Measurements from ENCODE around the gene STX7.
"Not testable (repeated sequence)": the region's sequence is repeated elsewhere in the genome, so short reads cannot be mapped to it uniquely, and the experiment has no call there.

STX7 gene, protein sequence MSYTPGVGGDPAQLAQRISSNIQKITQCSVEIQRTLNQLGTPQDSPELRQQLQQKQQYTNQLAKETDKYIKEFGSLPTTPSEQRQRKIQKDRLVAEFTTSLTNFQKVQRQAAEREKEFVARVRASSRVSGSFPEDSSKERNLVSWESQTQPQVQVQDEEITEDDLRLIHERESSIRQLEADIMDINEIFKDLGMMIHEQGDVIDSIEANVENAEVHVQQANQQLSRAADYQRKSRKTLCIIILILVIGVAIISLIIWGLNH

DNA sequence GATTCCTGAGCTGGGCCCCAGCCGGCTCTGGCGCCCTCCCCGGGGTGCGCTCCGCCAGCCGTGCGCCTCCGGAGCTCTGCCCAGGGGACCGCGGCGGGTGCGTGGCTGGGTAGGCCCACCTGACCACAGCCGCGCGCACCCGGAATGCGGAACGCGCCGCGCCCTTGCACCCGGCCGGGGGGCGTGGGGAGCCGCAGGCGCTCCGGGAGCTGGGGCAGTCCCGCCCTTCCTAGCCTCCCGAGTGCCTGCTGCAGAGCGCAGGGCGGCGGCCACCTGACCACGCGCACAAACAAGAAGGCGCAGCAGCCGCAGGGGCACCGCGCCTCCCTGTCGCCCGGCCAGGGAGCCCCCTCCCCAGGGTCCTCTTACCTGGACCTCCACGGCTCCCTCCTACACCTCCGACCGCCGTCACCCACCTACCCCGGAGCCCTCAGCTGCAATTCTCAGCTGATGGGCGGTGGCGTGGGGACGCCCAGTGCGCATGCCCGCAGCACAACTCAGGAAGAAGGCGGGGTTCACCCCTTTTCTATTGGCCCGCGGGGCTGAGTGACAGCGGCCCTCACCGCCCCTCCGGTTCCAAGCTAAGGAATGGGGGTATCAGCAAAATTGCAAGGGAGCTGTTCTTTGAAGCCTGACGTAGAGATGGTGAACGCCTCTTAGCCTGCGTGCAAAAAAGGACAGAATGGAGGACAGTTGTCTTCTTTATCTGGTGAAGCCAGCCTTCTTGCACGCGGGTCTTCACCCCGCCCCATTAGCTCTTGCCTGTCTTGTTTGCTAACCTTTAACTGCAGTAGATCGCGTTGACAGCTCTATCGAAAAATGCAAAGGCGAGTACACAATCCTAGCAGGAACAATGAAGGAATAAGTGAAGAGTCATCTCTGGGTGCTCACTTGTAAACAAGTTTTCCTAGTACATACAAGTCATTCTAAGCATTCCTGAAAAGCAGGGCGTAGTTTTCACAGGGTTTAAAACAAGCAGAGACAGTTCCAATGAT, at the start of gene STX7:
Gene STX7 (minus strand): TSS at position 479 of the 995 bp plus-strand sequence. CDS start 9,586 bp downstream, outside the sequence.
- DNase-seq (ENCODE audit: low read depth) = peak; percentile 91
- TF ChIP-seq MYC (IDR thresholded peaks at IDR 0.05; ENCODE audit: low read depth, low read length) (peak; percentile 17; the same call in 1 of the 2 replicates), POLR2A (IDR thresholded peaks at IDR 0.05; ENCODE audit: extremely low read depth, insufficient read length) (peak; percentile 68)
- TF ChIP-seq, protein P1, sequence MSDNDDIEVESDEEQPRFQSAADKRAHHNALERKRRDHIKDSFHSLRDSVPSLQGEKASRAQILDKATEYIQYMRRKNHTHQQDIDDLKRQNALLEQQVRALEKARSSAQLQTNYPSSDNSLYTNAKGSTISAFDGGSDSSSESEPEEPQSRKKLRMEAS (IDR thresholded peaks at IDR 0.05; ENCODE audit: low read depth, low read length) = no peak; the same call in 1 of the 2 replicates
- H3K4me3 ChIP-seq (ENCODE audit: low read depth, low read length) = peak within 1 kb of the TSS; percentile 81

DNA sequence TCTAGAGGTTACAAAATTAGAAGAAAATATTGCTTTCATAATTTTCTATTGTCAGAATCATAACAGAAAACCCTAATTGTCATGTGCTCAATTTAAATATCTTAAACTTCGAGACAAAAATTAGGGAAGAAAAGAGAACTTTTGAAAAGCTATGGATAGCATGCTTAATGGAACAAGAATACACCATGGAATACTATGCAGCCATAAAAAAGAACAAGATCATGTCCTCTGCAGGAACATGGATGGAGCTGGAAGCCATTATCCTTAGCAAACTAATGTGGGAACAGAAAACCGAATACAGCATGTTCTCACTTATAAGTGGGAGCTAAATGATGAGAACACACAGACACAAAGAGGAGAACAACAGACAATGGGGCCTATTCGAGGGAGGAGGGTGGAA, 47.2 kb upstream of the STX7 start:
- not testable (repeated sequence) for H3K4me3 ChIP-seq (ENCODE audit: low read depth, low read length); DNase-seq (ENCODE audit: low read depth)

DNA sequence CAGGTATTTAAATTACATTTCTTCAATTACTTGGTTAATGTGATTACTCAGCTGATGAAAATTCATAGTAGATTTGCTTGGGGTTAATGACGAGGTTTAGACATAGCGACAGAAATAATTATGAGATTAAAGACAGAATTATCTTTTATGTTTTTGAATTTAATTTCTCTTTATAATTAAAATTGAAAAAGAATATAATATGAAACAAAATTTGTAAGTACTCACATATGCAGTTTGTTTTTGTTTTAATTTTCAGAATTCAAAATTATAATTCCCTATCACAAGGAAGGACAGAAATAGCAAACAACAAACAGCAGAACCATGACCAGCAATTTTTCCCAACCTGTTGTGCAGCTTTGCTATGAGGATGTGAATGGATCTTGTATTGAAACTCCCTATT, 39.5 kb upstream of the STX7 start, which contains the start of gene TAAR8:
Gene TAAR8 (plus strand): TSS at position 301 of the 400 bp plus-strand sequence. CDS start 21 bp downstream, at position 322.
- DNase-seq (ENCODE audit: low read depth) = no peak
- no peak within 1 kb of the TSS for H3K4me3 ChIP-seq (ENCODE audit: low read depth, low read length)
- TF ChIP-seq POLR2A (IDR thresholded peaks at IDR 0.05; ENCODE audit: extremely low read depth, insufficient read length) = no peak
- TF ChIP-seq, protein P2, sequence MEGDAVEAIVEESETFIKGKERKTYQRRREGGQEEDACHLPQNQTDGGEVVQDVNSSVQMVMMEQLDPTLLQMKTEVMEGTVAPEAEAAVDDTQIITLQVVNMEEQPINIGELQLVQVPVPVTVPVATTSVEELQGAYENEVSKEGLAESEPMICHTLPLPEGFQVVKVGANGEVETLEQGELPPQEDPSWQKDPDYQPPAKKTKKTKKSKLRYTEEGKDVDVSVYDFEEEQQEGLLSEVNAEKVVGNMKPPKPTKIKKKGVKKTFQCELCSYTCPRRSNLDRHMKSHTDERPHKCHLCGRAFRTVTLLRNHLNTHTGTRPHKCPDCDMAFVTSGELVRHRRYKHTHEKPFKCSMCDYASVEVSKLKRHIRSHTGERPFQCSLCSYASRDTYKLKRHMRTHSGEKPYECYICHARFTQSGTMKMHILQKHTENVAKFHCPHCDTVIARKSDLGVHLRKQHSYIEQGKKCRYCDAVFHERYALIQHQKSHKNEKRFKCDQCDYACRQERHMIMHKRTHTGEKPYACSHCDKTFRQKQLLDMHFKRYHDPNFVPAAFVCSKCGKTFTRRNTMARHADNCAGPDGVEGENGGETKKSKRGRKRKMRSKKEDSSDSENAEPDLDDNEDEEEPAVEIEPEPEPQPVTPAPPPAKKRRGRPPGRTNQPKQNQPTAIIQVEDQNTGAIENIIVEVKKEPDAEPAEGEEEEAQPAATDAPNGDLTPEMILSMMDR (IDR thresholded peaks at IDR 0.05; ENCODE audit: low read depth, low read length) = no peak
- TF ChIP-seq MYC (IDR thresholded peaks at IDR 0.05; ENCODE audit: low read depth, low read length) = no peak
- TF ChIP-seq, protein P1 (IDR thresholded peaks at IDR 0.05; ENCODE audit: low read depth, low read length) = no peak

DNA sequence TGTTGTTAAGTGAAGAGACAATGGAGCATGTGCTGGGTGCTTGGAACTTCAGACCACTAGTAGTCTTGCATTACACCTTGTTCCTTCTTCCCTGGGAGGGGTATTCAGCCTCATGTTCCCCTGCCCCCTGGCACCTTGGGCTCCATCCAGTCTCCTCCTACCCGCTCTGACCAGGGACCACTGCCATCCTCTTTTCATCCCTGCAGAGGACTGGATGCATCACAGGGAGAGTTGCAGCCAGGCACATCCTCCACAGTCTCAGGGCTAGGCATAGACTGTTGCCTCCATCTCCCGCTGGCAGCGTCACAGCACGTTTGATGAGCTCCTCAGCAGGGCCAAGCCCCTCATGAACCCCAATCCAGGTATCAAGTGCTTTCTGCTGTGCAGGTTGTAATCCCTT, 38.3 kb upstream of the STX7 start:
- no peak for TF ChIP-seq POLR2A (IDR thresholded peaks at IDR 0.05; ENCODE audit: extremely low read depth, insufficient read length)
- TF ChIP-seq, protein P1 (IDR thresholded peaks at IDR 0.05; ENCODE audit: low read depth, low read length) = no peak
- TF ChIP-seq, protein P2 (IDR thresholded peaks at IDR 0.05; ENCODE audit: low read depth, low read length) = no peak
- no peak for TF ChIP-seq MYC (IDR thresholded peaks at IDR 0.05; ENCODE audit: low read depth, low read length)
- no peak overlapping the region for H3K4me3 ChIP-seq (ENCODE audit: low read depth, low read length)
- DNase-seq (ENCODE audit: low read depth) = no peak

DNA sequence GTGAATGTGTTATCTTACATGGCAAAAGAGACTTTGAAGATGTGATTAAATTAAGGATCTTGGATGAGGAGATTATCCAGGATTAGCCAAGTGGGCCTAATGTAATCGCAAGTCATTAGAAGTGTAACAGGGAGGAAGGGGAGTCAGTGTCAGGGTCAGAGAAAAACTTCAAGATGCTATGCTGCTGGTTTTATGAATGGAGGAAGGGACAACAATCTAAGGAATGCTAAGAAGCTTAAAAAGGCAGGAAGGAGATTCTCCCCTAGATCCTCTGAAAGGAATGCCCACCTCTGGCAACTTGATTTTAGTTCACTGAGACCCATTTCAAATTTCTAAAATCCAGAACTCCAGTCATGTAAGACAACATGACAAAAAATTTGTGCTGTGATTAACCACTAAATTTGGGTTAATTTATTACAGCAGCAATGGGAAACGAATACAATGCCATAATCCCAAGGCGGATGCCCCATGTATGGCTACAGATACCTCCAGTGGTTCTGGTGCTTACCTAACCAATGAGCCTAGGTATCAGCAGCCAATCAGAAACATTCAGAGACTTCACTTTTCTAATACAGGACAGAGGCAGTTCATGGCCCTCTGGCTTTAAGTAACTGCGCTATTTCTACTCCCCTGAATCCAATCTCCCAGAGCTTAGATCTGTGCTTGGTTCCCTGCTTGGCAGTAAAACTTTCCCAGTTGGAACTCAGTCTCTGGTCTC, 36.0 kb upstream of the STX7 start:
- no peak for DNase-seq (ENCODE audit: low read depth)
- H3K4me3 ChIP-seq (ENCODE audit: low read depth, low read length) = no peak overlapping the region
- TF ChIP-seq, protein P1 (IDR thresholded peaks at IDR 0.05; ENCODE audit: low read depth, low read length) = no peak

DNA sequence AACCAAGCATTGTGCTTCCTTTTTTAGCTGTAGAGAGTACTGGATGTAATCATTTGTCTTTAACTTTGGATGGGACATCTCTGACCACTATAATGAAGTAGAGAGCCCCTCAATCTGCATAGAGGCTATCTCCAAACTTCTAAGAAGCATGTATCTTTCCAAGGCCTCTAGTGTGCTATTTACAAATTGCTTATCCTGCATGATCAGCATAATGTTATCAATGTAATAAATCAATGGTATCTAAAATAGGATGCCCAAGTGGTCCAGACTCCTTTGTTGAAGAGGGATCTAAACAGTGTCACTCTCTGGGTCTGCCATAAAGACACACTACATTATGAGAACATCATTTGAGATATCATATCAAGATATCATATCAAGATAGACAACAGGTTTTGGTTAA, 31.9 kb upstream of the STX7 start:
- DNase-seq (ENCODE audit: low read depth) = no peak
- H3K4me3 ChIP-seq (ENCODE audit: low read depth, low read length) = no peak overlapping the region
- TF ChIP-seq POLR2A (IDR thresholded peaks at IDR 0.05; ENCODE audit: extremely low read depth, insufficient read length) = no peak
- TF ChIP-seq, protein P1 (IDR thresholded peaks at IDR 0.05; ENCODE audit: low read depth, low read length) = no peak
- TF ChIP-seq MYC (IDR thresholded peaks at IDR 0.05; ENCODE audit: low read depth, low read length) = no peak
- TF ChIP-seq, protein P2 (IDR thresholded peaks at IDR 0.05; ENCODE audit: low read depth, low read length) = no peak
